A549 (cell line): ENCODE measurements around the gene EXOC4. TPM values are rescaled to one million over a fixed set of nuclear protein-coding genes. Genes with fewer than 3 reads are reported as not detected.

ENCODE experiments used
- ATAC-seq, 2 experiments: fragments of 200-7000 bp in 1 of 2; fragments of >200 bp in 1 of 2; cut with Nextera tagmentation in 1 of 2; cut with Tn5 transposase in 1 of 2; 3 replicates each; pipeline versions ENCODE4 v1.8.0 to v1.9.1; 2018 to 2020; ENCODE audit warnings: mild to moderate bottlenecking in 1 of 2, moderate library complexity in 1 of 2
- CTCF ChIA-PET: fragments of 300-600 bp; sonication (Branson Sonifier 250); formaldehyde crosslinking; extraction: SDS; loops from one replicate; lab custom pipeline; 2021; ENCODE audit warnings: antibody characterized with exemption, inconsistent platforms; lab: Yijun Ruan, JAX
- POLR2A ChIA-PET: fragments of 350-600 bp; formaldehyde crosslinking; extraction: SDS; loops from one replicate; lab custom pipeline; 2021; ENCODE audit warnings: antibody characterized with exemption, inconsistent platforms; lab: Yijun Ruan, JAX
- DNase-seq, 2 experiments: peaks; one replicate each; pipeline versions ENCODE4 v3.0.0 to v3.0.0-alpha.2; 2011 to 2016; ENCODE audit warnings: low read depth in 1 of 2, low spot score in 1 of 2
- FAIRE-seq: peaks from 2 replicates; lab custom pipeline; 2011; peaks lifted over from hg19 to GRCh38; lab: Jason Lieb, UNC
- H3K27ac ChIP-seq, 2 experiments: fragments of >200 bp; sonication (Bioruptor Twin); formaldehyde crosslinking; 3 replicates each; pipeline ENCODE4 v1.5.1; 2016 to 2017
- H3K4me1 ChIP-seq: fragments of >200 bp; sonication (Bioruptor Twin); formaldehyde crosslinking; 3 replicates; pipeline ENCODE4 v1.6.1; 2016
- H3K4me2 ChIP-seq: fragments of >200 bp; sonication (Bioruptor Twin); formaldehyde crosslinking; 3 replicates; pipeline ENCODE4 v1.6.1; 2016
- H3K4me3 ChIP-seq: fragments of >200 bp; sonication (Bioruptor Twin); formaldehyde crosslinking; 3 replicates; pipeline ENCODE4 v1.5.1; 2016
- H3K9me3 ChIP-seq: fragments of >200 bp; sonication (Bioruptor Twin); formaldehyde crosslinking; 3 replicates; pipeline ENCODE4 v1.6.1; 2016
- ATOH8 ChIP-seq: fragments of 250-450 bp; sonication (Bioruptor Pico); IDR thresholded peaks from 2 replicates; pipeline ENCODE4 v1.5.0; 2020; ENCODE audit warnings: low read depth, mild to moderate bottlenecking, moderate library complexity
- BCL3 ChIP-seq: fragments of >200 bp; sonication (Bioruptor Twin); formaldehyde crosslinking; IDR thresholded peaks from 3 replicates; pipeline ENCODE4 v1.6.1; 2016
- CBX2 ChIP-seq: fragments of 200-600 bp; sonication (generic); IDR thresholded peaks from 2 replicates; pipeline ENCODE4 v1.6.1; 2016; ENCODE audit warnings: low read depth, mild to moderate bottlenecking, borderline replicate concordance
- CHD4 ChIP-seq: fragments of 200-600 bp; sonication (generic); IDR thresholded peaks from 2 replicates; pipeline ENCODE4 v1.6.1; 2016; ENCODE audit warnings: antibody characterized with exemption, mild to moderate bottlenecking, borderline replicate concordance
- CTCF ChIP-seq: fragments of >200 bp; sonication (Bioruptor Twin); formaldehyde crosslinking; IDR thresholded peaks from 3 replicates; pipeline ENCODE4 v1.5.1; 2016
- E2F6 ChIP-seq: IDR thresholded peaks from 2 replicates; pipeline ENCODE4 v1.6.1; 2012; ENCODE audit warnings: low read depth, borderline replicate concordance
- EHMT2 ChIP-seq: fragments of 200-600 bp; sonication (generic); IDR thresholded peaks from 2 replicates; pipeline ENCODE4 v1.6.1; 2016; ENCODE audit warnings: antibody characterized with exemption, low read depth, mild to moderate bottlenecking, moderate library complexity
- FOSB ChIP-seq: fragments of 250-450 bp; sonication (Bioruptor Pico); IDR thresholded peaks from 2 replicates; pipeline ENCODE4 v1.5.0; 2020; ENCODE audit warnings: mild to moderate bottlenecking, moderate library complexity
- FOXS1 ChIP-seq: fragments of 250-450 bp; sonication (Bioruptor Pico); IDR thresholded peaks from 2 replicates; pipeline ENCODE4 v1.5.0; 2020; ENCODE audit warnings: mild to moderate bottlenecking, moderate library complexity
- HDAC2 ChIP-seq: fragments of 200-600 bp; sonication (generic); IDR thresholded peaks from 2 replicates; pipeline ENCODE4 v1.6.1; 2016
- HOXA7 ChIP-seq: fragments of 250-450 bp; sonication (Bioruptor Pico); IDR thresholded peaks from 2 replicates; pipeline ENCODE4 v1.5.0; 2020; ENCODE audit warnings: mild to moderate bottlenecking, moderate library complexity
- HOXB13 ChIP-seq: fragments of 250-450 bp; sonication (Bioruptor Pico); IDR thresholded peaks from 2 replicates; pipeline ENCODE4 v1.5.0; 2020; ENCODE audit warnings: low read depth, mild to moderate bottlenecking, moderate library complexity
- HOXB5 ChIP-seq: fragments of 250-450 bp; sonication (Bioruptor Pico); IDR thresholded peaks from 2 replicates; pipeline ENCODE4 v1.5.0; 2020; ENCODE audit warnings: mild to moderate bottlenecking, moderate library complexity
- JUNB ChIP-seq: fragments of >200 bp; sonication (Bioruptor Twin); formaldehyde crosslinking; IDR thresholded peaks from 2 replicates; pipeline ENCODE4 v1.6.1; 2016
- MAFK ChIP-seq: fragments of 450-650 bp; IDR thresholded peaks from 2 replicates; pipeline ENCODE4 v1.6.1; 2014; ENCODE audit not compliant: partially characterized antibody
- MYC ChIP-seq: IDR thresholded peaks from 2 replicates; pipeline ENCODE4 v1.6.1; 2012; ENCODE audit warnings: mild to moderate bottlenecking, inconsistent platforms, low read length, improper control_type of control experiment, borderline replicate concordance
- NPAS2 ChIP-seq: fragments of 250-450 bp; sonication (Bioruptor Pico); IDR thresholded peaks from 2 replicates; pipeline ENCODE4 v1.8.0; 2022; ENCODE audit warnings: mild to moderate bottlenecking, moderate library complexity, borderline replicate concordance
- NR3C1 ChIP-seq: fragments of >200 bp; sonication (Bioruptor Twin); formaldehyde crosslinking; IDR thresholded peaks from 3 replicates; pipeline ENCODE4 v1.6.1; 2017
- POLR2A ChIP-seq: IDR thresholded peaks from 2 replicates; pipeline ENCODE4 v1.6.1; 2012; ENCODE audit warnings: mild to moderate bottlenecking, low read length
- SMC3 ChIP-seq: fragments of >200 bp; sonication (Bioruptor Twin); formaldehyde crosslinking; IDR thresholded peaks from 3 replicates; pipeline ENCODE4 v1.6.1; 2018; ENCODE audit warnings: inconsistent platforms
- TP53 ChIP-seq: fragments of 250-450 bp; sonication (Bioruptor Pico); IDR thresholded peaks from 2 replicates; pipeline ENCODE4 v1.5.0; 2021; ENCODE audit warnings: mild to moderate bottlenecking, moderate library complexity
- ZC3H11A ChIP-seq: fragments of 450-650 bp; IDR thresholded peaks from 2 replicates; pipeline ENCODE4 v1.6.1; 2014; ENCODE audit warnings: antibody characterized with exemption, mild to moderate bottlenecking
- ZFP36 ChIP-seq: fragments of 450-650 bp; IDR thresholded peaks from 2 replicates; pipeline ENCODE4 v1.6.1; 2014; ENCODE audit warnings: borderline replicate concordance; ENCODE audit not compliant: partially characterized antibody
- WGBS: methylation state at CpG from one replicate; pipeline ENCODE4 v1.1.6; 2017; ENCODE audit errors: missing lambda C conversion rate; 5-methylcytosine and 5-hydroxymethylcytosine counted together
- polyA plus RNA-seq, 4 experiments: library from polyadenylated mRNA; depleted of rRNA in 3 of 4; stranded (reverse); fragments of >200 nt; fragmentation: RNase III in 1 of 4; extraction: RNeasy Plus Mini Kit Qiagen cat#74134 plus additional on column Dnase treatment in 1 of 4; gene quantifications; 2 replicates in 3 of 4; 3 replicates in 1 of 4; pipeline ENCODE4 v1.2.3, GENCODE V29; 2011 to 2017
- TF ChIP-seq, protein P1 (sequence below): fragments of 150-350 bp; IDR thresholded peaks from 2 replicates; pipeline ENCODE4 v1.6.1; 2014; ENCODE audit warnings: low read depth, mild to moderate bottlenecking, low read length

Gene EXOC4
- polyA plus RNA-seq, 2 of the 4 experiments (the other 2 are of a cell fraction): 33.4 to 73.1 TPM

DNA sequence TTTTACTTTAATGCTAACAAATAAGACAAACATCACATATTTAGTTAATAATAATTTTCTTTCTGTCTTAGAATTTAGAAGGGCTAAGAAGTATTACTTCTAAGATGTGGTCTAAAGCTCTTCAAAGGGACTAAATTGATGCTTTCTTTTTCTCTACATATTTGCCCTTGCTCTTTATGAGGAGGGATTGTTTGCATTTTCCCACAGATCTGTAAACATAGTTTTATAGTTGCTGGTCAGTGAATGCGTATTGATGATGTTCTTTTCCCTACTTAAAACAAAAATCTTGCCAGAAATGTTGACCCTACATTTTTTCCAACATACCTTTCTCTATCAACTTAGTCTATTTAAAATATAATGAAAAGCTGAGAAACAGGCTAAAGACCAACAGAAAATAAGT, 501.8 kb downstream of the EXOC4 start:
- H3K4me2 ChIP-seq: no peak overlapping the region
- FAIRE-seq (no peak), ATAC-seq (no peak), DNase-seq (no peak)
- TF ChIP-seq NR3C1 (no peak), SMC3 (no peak), FOSB (no peak), FOXS1 (CRISPR knock-in tag) (no peak), EHMT2 (no peak), CHD4 (no peak), MAFK (no peak), POLR2A (no peak), ATOH8 (CRISPR knock-in tag) (no peak), MYC (no peak)
- ChIA-PET CTCF (interaction anchor here (0.8 to 2.8 kb wide), 2 partner anchors 10 to 12 kb away, joined by 3 to 17 read pairs; no protein-coding TSS in a partner anchor), POLR2A (no interaction called here)
- no peaks in the 10 kb centered on the region for H3K9me3 ChIP-seq
- H3K4me1 ChIP-seq: 0 out of 3 replicates have a peak, but pooled peaks cover 3% of the 10 kb centered on the region
- H3K4me3 ChIP-seq: no peak overlapping the region
- H3K27ac ChIP-seq: no peak overlapping the region
- WGBS: 66% methylated on average over 1 of the region's 1 CpG

GRCh38 chr7:133755901-133756300, 503.0 kb downstream of the EXOC4 start:
- ATAC-seq: no peak
- no peak for TF ChIP-seq HOXA7 (CRISPR knock-in tag)
- TF ChIP-seq FOSB: no peak
- no peak for TF ChIP-seq E2F6
- TF ChIP-seq BCL3: no peak
- no peak for TF ChIP-seq HOXB5 (CRISPR knock-in tag)
- TF ChIP-seq ZFP36: no peak
- TF ChIP-seq CBX2: no peak
- no peak for TF ChIP-seq NPAS2 (CRISPR knock-in tag)
- TF ChIP-seq NR3C1: no peak
- TF ChIP-seq ZC3H11A: no peak
- TF ChIP-seq CTCF: no peak
- TF ChIP-seq HDAC2: no peak
- TF ChIP-seq HOXB13 (CRISPR knock-in tag): no peak
- no peak for TF ChIP-seq JUNB
- TF ChIP-seq, protein P1, sequence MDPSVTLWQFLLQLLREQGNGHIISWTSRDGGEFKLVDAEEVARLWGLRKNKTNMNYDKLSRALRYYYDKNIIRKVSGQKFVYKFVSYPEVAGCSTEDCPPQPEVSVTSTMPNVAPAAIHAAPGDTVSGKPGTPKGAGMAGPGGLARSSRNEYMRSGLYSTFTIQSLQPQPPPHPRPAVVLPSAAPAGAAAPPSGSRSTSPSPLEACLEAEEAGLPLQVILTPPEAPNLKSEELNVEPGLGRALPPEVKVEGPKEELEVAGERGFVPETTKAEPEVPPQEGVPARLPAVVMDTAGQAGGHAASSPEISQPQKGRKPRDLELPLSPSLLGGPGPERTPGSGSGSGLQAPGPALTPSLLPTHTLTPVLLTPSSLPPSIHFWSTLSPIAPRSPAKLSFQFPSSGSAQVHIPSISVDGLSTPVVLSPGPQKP: no peak
- TF ChIP-seq TP53 (CRISPR knock-in tag): no peak
- Histone ChIP-seq H3K27ac (no peak overlapping the region), H3K4me2 (no peak overlapping the region), H3K9me3 (no peaks in the 10 kb centered on the region), H3K4me1 (0 out of 3 replicates have a peak, but pooled peaks cover 3% of the 10 kb centered on the region), H3K4me3 (no peak overlapping the region)
- FAIRE-seq: peak; percentile 46
- DNase-seq: no peak
- POLR2A ChIA-PET: no interaction called here
- CTCF ChIA-PET: no interaction called here
